GM19035 (cell line): ENCODE measurements around the gene ARHGAP45.

ENCODE experiments used
- ATAC-seq: cut with Tn5 transposase; IDR thresholded peaks from one replicate; pipeline ENCODE4 v1.9.1; 2021; ENCODE audit not compliant: unreplicated experiment

ARHGAP45 gene

GRCh38 chr19:1103132-1103707 lies 36.3 kb downstream of the ARHGAP45 start:
- ATAC-seq: no peak

GRCh38 chr19:1103708-1104310 lies 36.8 kb downstream of the ARHGAP45 start, which contains the start of gene GPX4:
Gene GPX4 (plus strand): TSS chr19:1103994. CDS start chr19:1104044, 50 bp downstream.
- peak; percentile 73 for ATAC-seq

GRCh38 chr19:1104311-1105007 lies 37.5 kb downstream of the ARHGAP45 start:
- ATAC-seq: peak; percentile 33

GRCh38 chr19:1105008-1105872 lies 38.3 kb downstream of the ARHGAP45 start:
- no peak for ATAC-seq

- no peak for ATAC-seq
These were observed 39.2 kb downstream of the ARHGAP45 start for GRCh38 chr19:1105873-1106840.

- ATAC-seq: no peak
These were observed 40.1 kb downstream of the ARHGAP45 start for GRCh38 chr19:1106841-1107660.

- no peak for ATAC-seq
These were observed 40.8 kb downstream of the ARHGAP45 start for GRCh38 chr19:1107661-1108261.

- no peak for ATAC-seq
These were observed 41.5 kb downstream of the ARHGAP45 start for GRCh38 chr19:1108291-1109031.

- no peak for ATAC-seq
These were observed 42.1 kb downstream of the ARHGAP45 start for GRCh38 chr19:1109032-1109551.

GRCh38 chr19:1109697-1110671 lies 43.0 kb downstream of the ARHGAP45 start:
- ATAC-seq: no peak

- no peak for ATAC-seq
These were observed 44.1 kb downstream of the ARHGAP45 start for GRCh38 chr19:1110809-1111640.

- ATAC-seq: no peak
These were observed 44.8 kb downstream of the ARHGAP45 start for GRCh38 chr19:1111641-1112267.

GRCh38 chr19:1112268-1113029 lies 45.5 kb downstream of the ARHGAP45 start:
- ATAC-seq: no peak

- no peak for ATAC-seq
These were observed 46.3 kb downstream of the ARHGAP45 start for GRCh38 chr19:1113030-1113985.
